Globus pallidus (tissue), 1 donor: ENCODE results near the gene C1orf53.

Source experiments
- DNase-seq: peaks from one replicate; pipeline ENCODE4 v3.0.0-alpha.2; 2015; ENCODE audit warnings: low spot score

The C1orf53 gene

DNA sequence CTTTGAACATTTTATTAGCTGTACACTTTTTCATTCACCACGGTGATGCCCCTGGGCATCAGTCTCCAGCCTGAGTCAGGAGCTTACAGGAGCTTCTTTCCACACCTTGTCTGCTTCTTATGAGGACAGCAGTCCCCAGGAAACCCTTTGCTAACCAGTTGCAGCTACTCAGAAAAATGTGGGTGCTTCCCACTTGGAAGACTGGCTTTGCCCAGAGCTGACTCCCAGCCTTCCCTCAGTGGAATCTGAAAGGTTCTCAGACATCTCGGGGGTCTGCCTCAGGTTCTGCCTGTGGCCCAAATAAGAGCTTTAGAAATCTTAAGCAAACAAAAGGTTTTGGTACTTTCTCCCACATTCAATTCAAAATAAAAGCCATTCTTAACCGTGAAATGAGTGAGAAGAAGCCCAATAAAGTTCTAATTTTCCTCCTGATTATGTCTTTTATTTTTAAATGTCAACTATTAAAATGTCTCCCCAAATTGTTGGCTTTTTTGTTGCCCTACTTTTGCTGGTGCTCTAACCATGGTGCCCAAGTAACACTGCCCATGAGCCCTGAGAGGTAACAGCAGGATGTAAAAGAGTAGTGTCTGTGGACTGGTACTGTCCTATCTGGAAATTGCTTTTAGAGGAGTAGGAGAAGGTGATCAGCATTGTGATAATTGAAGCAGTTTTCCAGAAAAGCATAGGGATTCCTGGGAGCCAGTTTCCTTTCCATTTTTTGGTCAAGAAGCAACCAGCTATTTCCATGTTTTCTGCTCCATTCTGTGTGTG, 5.6 kb downstream of the C1orf53 start:
- DNase-seq: no peak

DNA sequence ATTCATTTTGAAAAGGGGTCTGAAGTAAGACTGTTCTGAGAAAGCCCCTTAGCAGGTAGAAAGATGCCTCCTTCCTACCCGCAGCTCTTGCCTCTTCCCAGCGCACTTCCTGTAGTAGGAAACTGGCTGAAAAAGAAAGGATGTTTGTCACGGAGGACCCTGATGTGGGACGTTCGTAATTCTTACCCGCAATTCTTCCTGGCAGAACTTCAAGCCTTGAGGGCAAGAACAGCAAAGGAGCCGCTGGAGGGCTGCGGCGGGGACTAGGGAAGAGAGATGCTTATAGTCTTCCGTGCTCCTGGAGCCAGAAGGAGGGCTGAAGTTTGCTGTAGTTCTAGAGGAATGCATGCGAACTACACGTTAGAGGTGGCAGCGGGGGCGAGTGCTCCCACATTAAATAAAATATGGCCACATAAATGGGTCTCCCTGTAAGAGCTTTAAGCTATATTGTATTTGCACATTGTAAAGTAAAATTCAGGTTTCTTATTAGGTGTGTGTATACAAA, 6.3 kb downstream of the C1orf53 start:
- no peak for DNase-seq

- DNase-seq: no peak
Observed at GRCh38 chr1:197909384-197909783, 7.0 kb downstream of the C1orf53 start.

DNA sequence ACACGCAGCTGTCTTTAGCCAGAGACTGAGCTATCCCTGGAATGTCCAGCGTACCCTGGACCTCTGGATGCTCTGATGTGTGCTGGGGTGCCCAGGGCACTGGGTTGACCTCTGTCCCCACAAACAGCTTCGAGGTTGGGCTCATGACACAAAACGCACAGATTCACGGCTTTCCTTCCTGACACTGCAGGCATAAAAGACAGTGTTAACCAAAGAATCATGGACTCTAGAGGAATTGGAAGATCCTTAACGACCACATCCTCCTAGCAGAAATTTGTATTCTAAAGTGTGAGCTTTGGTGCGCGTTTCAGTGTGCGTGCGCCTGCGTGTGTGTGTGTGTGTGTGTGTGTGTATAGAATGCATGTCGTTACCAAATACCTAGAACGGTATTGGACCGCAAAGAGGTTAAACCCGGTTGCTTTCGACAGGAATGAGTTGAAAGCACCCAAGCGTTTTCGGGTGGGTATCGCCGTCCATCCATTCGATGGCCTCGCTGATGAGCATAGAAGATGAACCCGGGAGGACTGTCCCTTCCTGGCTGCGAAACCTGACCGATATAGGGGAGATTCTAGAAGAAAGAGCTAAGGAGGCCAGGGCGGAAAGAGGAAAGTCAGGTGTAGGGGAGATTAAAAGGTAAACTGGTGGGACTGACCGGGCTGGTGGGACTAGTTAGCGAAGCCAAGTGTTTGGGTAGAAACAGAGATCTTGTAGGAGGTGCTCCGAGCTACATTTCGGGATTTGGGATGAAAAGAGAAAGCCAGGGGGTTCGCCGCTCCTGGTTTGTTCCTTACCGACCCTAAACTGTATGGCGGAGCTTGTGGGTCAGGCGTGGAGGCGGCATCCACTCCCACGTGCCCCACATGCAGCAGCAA, 7.9 kb downstream of the C1orf53 start:
- no peak for DNase-seq

DNA sequence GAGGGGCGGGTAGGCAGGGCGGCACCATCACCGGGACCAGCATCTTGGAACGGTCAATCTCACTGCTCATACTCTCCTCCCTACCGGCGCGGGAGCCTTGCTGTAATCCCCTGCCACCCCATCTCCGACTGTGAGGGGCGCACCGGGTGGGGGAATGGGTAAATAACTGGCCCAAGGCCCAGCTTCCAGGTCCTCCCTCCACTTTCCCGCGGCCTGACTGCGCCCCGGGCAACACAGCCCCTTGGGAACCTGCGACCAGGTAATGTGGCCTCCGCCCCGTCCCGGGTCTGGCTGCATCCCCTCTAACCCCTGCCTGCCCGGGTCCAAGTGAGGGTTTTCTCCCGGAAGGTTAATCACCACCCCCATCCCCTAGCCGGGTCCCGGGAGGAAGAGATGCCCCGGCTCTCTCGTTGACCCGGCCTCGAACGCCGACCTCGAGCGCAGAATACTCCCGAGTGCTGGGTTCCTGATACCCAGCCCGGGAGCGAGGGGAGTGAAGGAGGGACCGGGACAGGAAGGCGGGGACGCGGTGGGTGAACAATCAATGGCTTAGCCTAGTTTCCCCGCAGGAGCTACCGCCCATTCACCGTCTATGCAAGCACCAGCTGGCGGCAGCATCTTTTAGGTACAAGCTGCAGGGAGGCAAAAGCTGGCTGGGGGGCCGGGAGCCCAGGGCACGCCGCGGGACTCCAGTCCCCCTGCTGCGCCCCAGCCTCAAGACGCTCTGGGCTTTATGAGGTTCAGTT, 8.9 kb downstream of the C1orf53 start:
- DNase-seq: no peak

GRCh38 chr1:197911857-197912696, 9.6 kb downstream of the C1orf53 start:
- DNase-seq: no peak

DNA sequence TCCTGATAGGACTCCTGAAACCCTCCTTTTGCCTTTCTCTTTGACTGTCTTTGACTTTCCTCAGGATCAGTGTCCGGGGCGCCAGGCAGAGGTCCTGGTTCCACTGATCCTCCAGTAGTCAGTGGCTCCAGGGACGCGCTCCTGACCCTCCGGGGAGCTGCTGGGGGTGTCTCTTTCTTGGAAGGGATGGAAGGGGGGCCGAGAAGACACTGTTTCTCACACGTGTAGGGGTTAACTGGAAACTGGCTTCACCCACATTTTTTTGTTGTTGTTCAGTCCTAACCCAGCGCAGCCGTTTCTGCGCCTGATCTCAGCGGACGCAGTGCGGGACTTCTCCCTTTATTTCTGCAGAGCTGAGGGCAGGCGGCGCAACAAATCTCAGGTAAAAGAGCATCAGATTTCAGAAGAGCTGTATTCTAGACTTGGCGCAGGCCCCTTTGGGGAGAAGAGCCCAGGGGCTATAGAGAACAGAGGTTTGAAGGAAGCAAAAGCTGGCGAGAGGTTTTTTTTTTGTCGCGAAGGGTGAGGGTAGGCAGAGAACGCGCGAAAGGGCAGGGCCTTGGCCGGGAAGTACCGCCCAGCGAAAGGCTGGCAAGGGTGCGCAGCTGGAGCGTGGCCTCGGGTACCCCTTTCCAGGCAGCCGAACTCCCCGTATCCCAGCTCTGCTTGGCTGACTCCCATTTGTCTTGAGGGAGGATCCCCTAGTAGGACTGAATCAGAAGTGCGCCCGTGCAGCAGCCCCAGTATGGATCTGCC, 10.5 kb downstream of the C1orf53 start:
- no peak for DNase-seq

- DNase-seq: no peak
Observed at GRCh38 chr1:197913495-197914276, 11.3 kb downstream of the C1orf53 start.

GRCh38 chr1:197914510-197914909, 12.1 kb downstream of the C1orf53 start:
- no peak for DNase-seq

DNA sequence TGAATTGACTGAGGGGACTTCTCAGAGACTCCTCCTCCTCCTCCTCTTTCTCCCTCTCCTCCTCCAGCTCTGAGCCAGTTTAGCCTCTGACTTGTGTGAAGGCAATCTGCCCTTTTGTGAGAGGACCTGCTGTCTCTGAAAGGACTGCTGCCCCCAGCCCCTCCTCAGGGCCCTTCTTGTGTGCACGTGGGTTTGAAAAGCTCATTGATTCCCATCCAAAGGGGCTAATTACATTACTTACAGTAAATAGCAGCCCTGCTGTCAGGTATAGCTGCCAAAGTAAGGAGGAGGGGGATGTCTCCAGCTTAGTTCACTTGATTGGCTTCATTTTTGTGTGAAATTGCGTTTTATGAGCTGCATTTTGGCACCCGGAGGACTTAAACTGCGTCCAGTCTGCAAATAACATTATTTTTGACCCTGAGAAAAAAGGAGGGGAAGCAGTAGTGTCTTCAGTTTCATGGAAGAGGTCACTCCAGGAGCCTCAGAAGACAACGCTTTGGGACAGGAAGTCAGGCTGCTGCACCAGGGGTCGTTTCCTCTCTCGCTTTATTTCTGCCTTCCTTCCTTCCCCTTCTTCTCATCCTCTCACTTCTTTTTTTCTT, 12.9 kb downstream of the C1orf53 start:
- no peak for DNase-seq

- no peak for DNase-seq
Observed at GRCh38 chr1:197915862-197916499, 13.6 kb downstream of the C1orf53 start.

DNA sequence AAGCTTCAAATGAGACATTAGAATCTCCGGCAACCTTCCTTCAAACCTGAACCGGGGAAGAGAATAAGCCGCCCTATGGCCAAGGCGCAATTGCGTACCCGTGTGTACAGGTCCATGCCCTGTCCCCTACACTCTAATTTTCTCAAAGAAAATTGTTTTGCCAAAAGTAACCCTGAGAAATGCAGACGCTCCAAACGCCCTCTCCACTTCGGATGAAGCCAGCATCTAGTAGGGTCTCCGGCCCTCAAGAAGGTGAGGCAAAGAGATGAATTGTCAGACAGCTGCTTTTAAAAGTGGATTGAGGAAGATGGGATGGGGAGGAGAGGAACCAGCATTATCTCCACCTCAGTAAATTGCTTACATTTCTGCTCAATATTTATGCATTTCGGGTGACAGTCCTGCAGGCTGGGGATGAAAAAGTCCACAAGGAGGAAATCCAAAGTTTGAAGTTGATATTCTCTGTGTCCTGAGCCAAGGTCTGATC, 14.1 kb downstream of the C1orf53 start:
- no peak for DNase-seq

- no peak for DNase-seq
Observed at GRCh38 chr1:197917805-197918651, 15.6 kb downstream of the C1orf53 start.

GRCh38 chr1:197918807-197919345, 16.4 kb downstream of the C1orf53 start:
- no peak for DNase-seq

DNA sequence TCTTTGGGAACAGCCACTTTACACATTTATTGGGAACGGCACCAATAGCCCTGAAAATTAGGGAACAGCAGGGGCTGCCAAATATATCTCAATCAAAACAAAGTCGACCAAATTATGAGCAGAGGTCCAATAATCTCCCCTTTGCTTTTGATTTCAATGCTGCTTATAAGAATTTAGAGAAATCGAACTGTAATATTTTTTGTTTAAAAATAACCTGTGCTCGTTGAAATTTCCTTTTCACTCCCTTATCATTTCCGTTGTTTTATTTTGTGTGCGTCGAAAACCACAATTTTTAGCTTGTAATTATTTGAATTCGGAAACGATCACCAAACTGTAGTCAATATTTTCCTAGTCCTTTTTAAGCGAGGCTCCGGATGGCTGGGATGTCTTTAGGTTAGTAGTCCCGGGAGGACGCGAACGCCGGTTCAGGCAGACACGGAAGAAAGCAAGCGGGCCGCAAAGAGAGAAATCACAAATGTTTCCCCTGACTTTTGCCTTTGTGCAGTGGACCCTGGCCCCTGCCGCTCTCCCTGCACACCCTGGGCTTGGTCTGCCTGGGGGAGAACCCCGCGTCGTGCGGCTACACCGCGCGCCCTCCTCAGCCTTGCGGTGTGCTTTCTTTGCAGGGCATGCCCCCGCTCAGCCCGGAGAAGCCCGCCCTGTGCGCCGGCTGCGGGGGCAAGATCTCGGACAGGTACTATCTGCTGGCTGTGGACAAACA, 17.1 kb downstream of the C1orf53 start:
- no peak for DNase-seq

DNA sequence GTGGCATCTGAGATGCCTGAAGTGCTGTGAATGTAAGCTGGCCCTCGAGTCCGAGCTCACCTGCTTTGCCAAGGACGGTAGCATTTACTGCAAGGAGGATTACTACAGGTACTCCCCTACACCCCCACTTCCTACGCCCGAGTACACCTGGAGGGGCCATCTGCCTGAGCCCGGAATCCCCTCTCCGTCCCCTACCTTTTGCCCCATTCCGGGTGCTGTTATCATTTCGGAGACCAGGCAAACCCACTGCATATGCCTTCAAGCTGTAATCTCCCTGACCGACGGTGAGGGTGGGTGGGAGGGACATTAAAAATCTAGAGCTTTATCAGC, 17.6 kb downstream of the C1orf53 start:
- no peak for DNase-seq
